A549 treated with Mapracorat at 1 μM for 4 hours (cell line): ENCODE measurements around the gene HTRA3. TPM values are rescaled to one million over a fixed set of nuclear protein-coding genes. Genes with fewer than 3 reads are reported as not detected.

Experiments used
- total RNA-seq: library from RNA; stranded (reverse); fragments of 200-300 nt; extraction: Qiagen RNA extraction; gene quantifications from 5 replicates; pipeline ENCODE4 v1.2.3, GENCODE V29; 2022

HTRA3 gene
- 15.1 to 21.2 TPM (median 20.1 TPM) in 5 replicates for total RNA-seq

GRCh38 chr4:8269535-8270417 is at the start of gene HTRA3:
HTRA3 (plus strand) TSS chr4:8269754; CDS start chr4:8269969, 215 bp downstream.

Other genes with a start within 250 kb of the HTRA3 start
- gene ABLIM2, start 110.9 kb upstream of the HTRA3 start, total RNA-seq = 4.4 to 9.4 TPM (median 6.4 TPM) in 5 replicates
- gene SH3TC1, start 70.5 kb upstream of the HTRA3 start, total RNA-seq = 14.3 to 27.7 TPM (median 22.6 TPM) in 5 replicates
- gene ACOX3, start 171.0 kb downstream of the HTRA3 start, total RNA-seq = 6.6 to 10.8 TPM (median 9.7 TPM) in 5 replicates
- gene TRMT44, start 171.0 kb downstream of the HTRA3 start, total RNA-seq = 5.7 to 7.7 TPM (median 5.9 TPM) in 5 replicates